ENCODE measurements around the gene CLMP. TPM values are rescaled to one million over a fixed set of nuclear protein-coding genes. Genes with fewer than 3 reads are reported as not detected.

The CLMP gene
- total and polyA plus RNA-seq, 2 donors (not counting 1 experiment from before 2014, with no cell fraction given), result 0.01 TPM; not detected in 1

DNA sequence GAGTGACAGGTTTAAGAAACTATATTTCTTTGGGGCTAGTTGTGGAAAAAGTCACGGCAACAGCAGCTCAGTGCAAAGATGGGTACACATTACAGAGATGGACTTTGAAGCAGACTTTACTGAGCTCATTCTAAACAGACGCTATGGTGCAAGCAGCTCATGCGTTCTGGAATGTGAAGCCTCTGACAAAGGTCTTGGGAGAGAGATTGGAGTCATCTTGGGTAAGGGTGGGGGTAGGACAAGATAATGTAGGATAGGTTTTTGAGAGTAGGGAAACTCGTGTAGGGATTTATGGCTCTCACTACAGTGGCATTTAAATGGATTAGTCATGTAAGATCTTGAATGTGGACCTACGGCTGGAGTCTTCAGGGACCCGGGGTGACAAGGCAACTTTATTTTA, 36.2 kb upstream of the CLMP start:
- POLR2A ChIA-PET, result no interaction called here

DNA sequence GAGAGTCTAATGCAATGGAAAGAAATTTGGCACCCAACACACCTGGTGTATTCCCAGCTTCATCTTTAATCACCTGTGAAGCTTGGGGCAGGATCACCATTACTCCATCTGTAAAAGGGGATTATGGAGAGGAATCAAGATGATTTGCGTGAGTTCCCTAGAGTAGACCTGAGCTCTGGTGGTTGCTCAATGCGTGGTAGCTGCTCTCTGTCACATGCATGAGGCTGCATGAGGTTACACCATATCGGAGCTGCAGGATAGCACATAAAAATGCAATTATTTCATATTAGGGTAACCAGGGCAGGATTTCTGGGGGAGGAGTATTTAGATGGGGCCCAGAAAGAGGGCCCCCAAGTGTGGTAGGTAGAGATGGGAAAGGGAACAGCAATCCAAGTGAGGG, 35.3 kb upstream of the CLMP start:
- ChIA-PET POLR2A (no interaction called here), CTCF (interaction anchor here (1.2 kb wide), 1 partner anchor 17 kb away, joined by 4 read pairs; no protein-coding TSS in a partner anchor)
- no peak overlapping the region for H3K27ac Mint-ChIP-seq
- ATAC-seq (ENCODE audit: low read depth), result no peak
- no peaks in the 10 kb centered on the region for H3K9me3 Mint-ChIP-seq (ENCODE audit: insufficient read depth)
- Histone ChIP-seq H3K4me2 (replicated peaks; ENCODE audit: low read depth, low read length, poor library complexity, severe bottlenecking) (no peak overlapping the region), H2AFZ (ENCODE audit: insufficient read depth, low read depth, low read length, poor library complexity, severe bottlenecking) (no peak overlapping the region), H3K36me3 (replicated peaks in 1 of 2; ENCODE audit: control extremely low read depth in 1 of 2, control insufficient read depth in 1 of 2, extremely low read depth in 1 of 2, insufficient read depth in 2 of 2, low read length in 1 of 2) (no peaks in the 10 kb centered on the region), H3K79me2 (ENCODE audit: control insufficient read depth, insufficient read depth, low read length) (no peaks in the 10 kb centered on the region), H3K4me3 (ENCODE audit: control extremely low read depth in 1 of 5, extremely low read depth in 1 of 5, insufficient read depth in 1 of 5, low read depth in 2 of 5, low read length in 4 of 5) (no peak overlapping the region), H4K20me1 (ENCODE audit: control insufficient read depth, insufficient read depth, low read length, poor library complexity, severe bottlenecking) (no peaks in the 10 kb centered on the region), H3K27ac (ENCODE audit: low read length in 2 of 2) (no peak overlapping the region), H3K4me1 (ENCODE audit: control insufficient read depth in 2 of 2, insufficient read depth in 2 of 2, low read length in 2 of 2) (peaks cover 4 to 6% of the 10 kb centered on the region in 2 donors), H3K9me3 (ENCODE audit: control extremely low read depth in 1 of 3, control insufficient read depth in 2 of 3, insufficient read depth in 1 of 3, low read length in 2 of 3) (no peaks in the 10 kb centered on the region), H3K27me3 (replicated peaks in 1 of 4; ENCODE audit: control extremely low read depth in 1 of 4, control insufficient read depth in 3 of 4, insufficient read depth in 4 of 4, low read length in 3 of 4) (no peaks in the 10 kb centered on the region), H3K9ac (ENCODE audit: low read length) (no peak overlapping the region)
- H3K4me3 Mint-ChIP-seq, result no peak overlapping the region
- WGBS (ENCODE audit: insufficient coverage), result 76% methylated on average over 2 of the region's 3 CpGs
- intact Hi-C loops (cut with micrococcal nuclease), result no loop called here
- DNase-seq, result no peak
- TF ChIP-seq CTCF (IDR thresholded peaks at IDR 0.05), result no peak
- TF ChIP-seq EZH2 (IDR thresholded peaks at IDR 0.05; ENCODE audit: borderline replicate concordance, insufficient read depth, low read depth, low read length, poor library complexity, severe bottlenecking), result no peak
- H3K4me1 Mint-ChIP-seq, result peaks cover 10% of the 10 kb centered on the region
- peaks cover 14% of the 10 kb centered on the region for H3K27me3 Mint-ChIP-seq

More for the DNA sequence above, 36.2 kb upstream of the CLMP start:
- WGBS (ENCODE audit: insufficient coverage), result 93% methylated on average over 3 of the region's 6 CpGs
- ATAC-seq (ENCODE audit: low read depth) (no peak), DNase-seq (no peak)
- no peak overlapping the region for H3K27ac Mint-ChIP-seq
- no peak overlapping the region for H2AFZ ChIP-seq (ENCODE audit: insufficient read depth, low read depth, low read length, poor library complexity, severe bottlenecking)
- CTCF ChIA-PET, result interaction anchor here (1.2 kb wide), 1 partner anchor 16 kb away, joined by 4 read pairs; no protein-coding TSS in a partner anchor
- peaks cover 4 to 6% of the 10 kb centered on the region in 2 donors for H3K4me1 ChIP-seq (ENCODE audit: control insufficient read depth in 2 of 2, insufficient read depth in 2 of 2, low read length in 2 of 2)
- H3K79me2 ChIP-seq (ENCODE audit: control insufficient read depth, insufficient read depth, low read length), result no peaks in the 10 kb centered on the region
- no peaks in the 10 kb centered on the region for H4K20me1 ChIP-seq (ENCODE audit: control insufficient read depth, insufficient read depth, low read length, poor library complexity, severe bottlenecking)
- H3K27me3 Mint-ChIP-seq, result peaks cover 8% of the 10 kb centered on the region
- TF ChIP-seq CTCF (IDR thresholded peaks at IDR 0.05) (no peak), EZH2 (IDR thresholded peaks at IDR 0.05; ENCODE audit: borderline replicate concordance, insufficient read depth, low read depth, low read length, poor library complexity, severe bottlenecking) (no peak)
- H3K9me3 ChIP-seq (ENCODE audit: control extremely low read depth in 1 of 3, control insufficient read depth in 2 of 3, insufficient read depth in 1 of 3, low read length in 2 of 3), result no peaks in the 10 kb centered on the region
- no peak overlapping the region for H3K9ac ChIP-seq (ENCODE audit: low read length)
- no peak overlapping the region for H3K4me3 Mint-ChIP-seq
- no peaks in the 10 kb centered on the region for H3K27me3 ChIP-seq (replicated peaks in 1 of 4; ENCODE audit: control extremely low read depth in 1 of 4, control insufficient read depth in 3 of 4, insufficient read depth in 4 of 4, low read length in 3 of 4)
- no peaks in the 10 kb centered on the region for H3K36me3 ChIP-seq (replicated peaks in 1 of 2; ENCODE audit: control extremely low read depth in 1 of 2, control insufficient read depth in 1 of 2, extremely low read depth in 1 of 2, insufficient read depth in 2 of 2, low read length in 1 of 2)
- intact Hi-C loops (cut with micrococcal nuclease), result no loop called here
- H3K4me3 ChIP-seq (ENCODE audit: control extremely low read depth in 1 of 5, extremely low read depth in 1 of 5, insufficient read depth in 1 of 5, low read depth in 2 of 5, low read length in 4 of 5), result no peak overlapping the region
- peaks cover 10% of the 10 kb centered on the region for H3K4me1 Mint-ChIP-seq
- H3K27ac ChIP-seq (ENCODE audit: low read length in 2 of 2), result no peak overlapping the region
- H3K4me2 ChIP-seq (replicated peaks; ENCODE audit: low read depth, low read length, poor library complexity, severe bottlenecking), result no peak overlapping the region
- no peaks in the 10 kb centered on the region for H3K9me3 Mint-ChIP-seq (ENCODE audit: insufficient read depth)

All from B cell (primary cell).